ENCODE measurements around the gene SMC5.
"Not testable (repeated sequence)": the region's sequence is repeated elsewhere in the genome, so short reads cannot be mapped to it uniquely, and the experiment has no call there.

Gene SMC5

DNA sequence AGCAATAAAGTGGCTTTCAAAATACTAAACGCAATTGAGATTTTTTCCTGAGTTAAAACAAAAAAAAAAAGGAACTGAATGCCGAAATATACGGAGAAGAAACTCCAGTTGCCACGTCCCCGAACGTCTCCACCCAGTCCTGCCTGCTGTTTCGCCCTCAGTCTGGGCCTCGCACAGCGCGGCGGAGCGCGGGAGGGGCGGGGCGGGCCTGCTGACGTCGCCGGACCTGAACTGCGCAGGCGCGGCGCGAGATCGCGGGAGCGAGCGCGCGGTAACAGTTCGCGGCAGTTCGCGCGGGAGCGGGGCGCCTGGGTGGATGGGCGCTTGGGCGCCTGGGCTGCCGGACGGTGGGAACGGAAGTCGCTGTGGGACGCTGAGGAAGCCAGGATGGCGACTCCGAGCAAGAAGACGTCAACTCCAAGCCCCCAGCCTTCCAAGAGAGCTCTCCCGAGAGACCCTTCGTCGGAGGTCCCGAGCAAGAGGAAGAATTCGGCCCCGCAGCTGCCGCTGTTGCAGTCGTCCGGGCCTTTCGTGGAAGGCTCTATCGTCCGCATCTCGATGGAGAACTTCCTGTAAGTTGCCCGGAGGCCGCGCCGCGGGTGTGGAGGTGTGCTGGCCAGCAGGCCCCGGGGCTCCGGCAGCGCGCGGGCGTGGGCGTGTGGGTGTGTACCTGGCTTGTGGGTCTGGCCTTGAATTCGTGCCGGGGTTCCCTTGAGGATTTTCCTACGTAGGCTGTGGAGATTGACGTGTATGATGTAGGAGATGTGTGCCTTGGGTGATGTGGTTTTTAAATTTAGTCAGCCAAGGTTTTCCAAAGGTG lies at the start of gene SMC5:
Gene SMC5, plus strand, starts transcription at position 287 of the 820 bp plus-strand sequence. Its CDS starts 101 bp downstream, at position 388.
- DNase-seq: peak; percentile 85

DNA sequence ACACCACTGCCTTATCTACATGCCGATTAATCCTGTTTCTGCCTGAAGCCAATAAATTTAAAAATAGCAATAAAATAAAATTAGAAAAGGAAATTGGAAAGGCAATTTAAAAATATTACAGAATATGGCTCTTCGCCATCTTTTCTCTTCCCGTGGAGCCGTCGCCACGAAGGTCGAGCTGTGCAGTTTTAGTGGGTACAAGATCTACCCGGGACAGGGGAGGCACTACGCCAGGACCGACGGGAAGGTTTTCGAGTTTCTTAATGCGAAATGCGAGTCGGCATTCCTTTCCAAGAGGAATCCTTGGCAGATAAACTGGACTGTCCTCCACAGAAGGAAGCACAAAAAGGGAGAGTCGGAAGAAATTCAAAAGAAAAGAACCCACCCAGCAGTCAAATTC lies 41.7 kb upstream of the SMC5 start:
- DNase-seq: no peak

DNA sequence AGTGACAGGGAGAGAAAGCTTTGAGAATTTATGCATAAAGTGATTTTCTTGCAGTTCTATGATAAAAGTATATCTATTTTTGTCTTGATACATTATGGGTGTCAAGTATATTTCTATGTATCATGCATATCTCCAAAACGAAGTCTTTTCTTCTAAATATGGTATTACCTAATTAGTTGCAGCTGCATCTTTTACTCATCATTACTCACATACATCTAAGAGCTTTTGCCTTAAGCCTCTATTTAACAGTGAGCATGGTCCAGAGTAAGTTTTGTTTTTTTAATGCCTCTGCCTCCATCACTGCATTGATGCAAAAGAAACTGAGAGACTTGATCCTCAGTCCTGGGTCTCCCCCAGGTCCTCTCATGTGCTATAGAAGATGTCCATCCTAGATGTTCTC lies 40.0 kb upstream of the SMC5 start:
- no peak for DNase-seq

DNA sequence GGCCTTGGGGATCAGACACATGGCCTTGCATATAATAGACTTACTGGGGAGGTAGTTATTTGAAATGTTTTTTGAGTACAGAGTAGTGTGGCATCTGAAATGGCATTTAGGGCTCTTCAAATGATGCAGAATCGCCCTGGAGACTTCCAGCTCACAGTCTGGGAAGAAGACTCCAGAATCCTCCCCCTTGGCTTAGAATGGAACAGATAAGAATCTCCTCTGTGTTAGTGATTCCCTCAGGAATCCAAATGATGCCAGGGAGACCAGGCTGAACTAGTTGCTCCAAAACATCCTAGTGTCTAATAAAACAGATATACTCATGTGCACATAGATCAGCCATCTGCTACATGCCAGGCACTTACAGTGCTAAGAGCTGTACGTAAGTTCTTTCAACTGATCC lies 38.6 kb upstream of the SMC5 start:
- no peak for DNase-seq

DNA sequence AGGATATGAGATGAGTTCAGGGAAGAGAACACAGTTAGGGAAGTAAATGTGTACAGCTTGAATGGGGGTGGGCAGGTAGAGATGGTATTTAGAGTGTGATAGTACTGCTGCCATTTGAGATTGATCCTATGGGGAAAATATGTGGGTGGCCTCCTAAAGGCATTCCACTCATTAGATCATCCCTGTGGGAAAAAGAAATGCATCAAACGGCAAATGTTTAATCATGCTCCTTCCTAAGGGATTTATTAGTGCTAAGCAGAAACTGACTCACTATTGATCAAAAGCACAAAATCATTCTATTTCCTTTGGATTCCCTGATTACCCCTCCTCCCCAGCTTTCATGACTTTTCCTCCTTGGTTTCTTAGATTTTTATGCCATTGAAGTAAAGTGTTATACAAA lies 36.4 kb upstream of the SMC5 start:
- DNase-seq: no peak

DNA sequence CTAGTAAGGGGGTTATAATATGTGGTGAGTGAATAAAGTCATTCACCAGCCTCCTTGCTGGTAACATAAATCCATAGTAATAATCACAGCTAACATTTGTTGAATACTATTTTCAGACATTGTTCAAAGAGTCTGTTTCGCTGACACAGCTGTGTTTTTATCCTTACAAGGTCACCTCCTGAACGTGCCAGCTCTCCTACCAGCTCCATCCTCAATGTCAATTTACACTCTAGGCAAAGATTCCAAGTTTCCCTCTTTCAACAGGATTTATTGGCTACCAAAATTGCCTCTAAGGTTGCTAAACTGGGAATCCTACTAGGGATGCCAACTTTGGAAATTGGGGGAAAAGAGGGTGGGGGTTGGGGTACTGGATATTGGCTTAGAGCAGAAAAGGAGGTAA lies 30.7 kb upstream of the SMC5 start:
- no peak for DNase-seq

DNA sequence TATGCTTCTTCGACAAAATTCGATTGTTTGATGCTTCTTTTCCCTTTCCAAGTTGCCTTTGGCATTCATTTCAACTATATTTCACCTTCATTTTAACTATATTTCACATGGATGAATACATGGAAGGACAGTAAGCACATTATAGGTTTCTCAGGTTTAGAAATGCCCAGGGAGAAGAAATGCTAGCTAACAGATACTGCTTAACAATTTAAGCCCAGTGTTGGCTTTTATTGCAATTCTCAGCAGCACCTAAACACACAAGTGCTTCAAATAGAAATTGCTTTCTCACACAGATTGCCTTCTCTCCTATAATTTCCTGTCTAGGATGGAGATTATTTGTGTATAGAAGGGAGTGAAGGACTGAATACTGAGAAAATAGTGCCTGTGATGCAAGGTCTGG lies 30.2 kb upstream of the SMC5 start:
- DNase-seq: no peak

DNA sequence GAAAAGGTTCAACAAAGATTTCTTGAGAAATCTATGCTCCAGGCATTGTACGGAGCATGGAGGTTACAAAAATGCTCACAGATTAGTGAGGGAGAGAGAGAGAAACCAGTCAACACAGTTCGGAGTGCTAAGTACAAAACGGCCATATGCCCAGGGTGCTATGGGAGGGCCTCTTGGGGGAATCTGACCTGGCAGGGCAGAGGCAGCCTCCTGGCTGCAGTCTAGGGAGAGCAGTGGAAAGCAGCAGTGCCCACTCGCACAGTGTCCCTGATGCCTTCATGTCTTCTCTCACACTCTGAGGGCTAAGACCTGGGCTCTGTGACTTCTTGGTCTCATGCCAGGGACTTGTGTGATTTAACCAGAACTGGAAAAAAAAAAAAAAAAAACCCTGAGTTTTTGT lies 29.8 kb upstream of the SMC5 start:
- no peak for DNase-seq

DNA sequence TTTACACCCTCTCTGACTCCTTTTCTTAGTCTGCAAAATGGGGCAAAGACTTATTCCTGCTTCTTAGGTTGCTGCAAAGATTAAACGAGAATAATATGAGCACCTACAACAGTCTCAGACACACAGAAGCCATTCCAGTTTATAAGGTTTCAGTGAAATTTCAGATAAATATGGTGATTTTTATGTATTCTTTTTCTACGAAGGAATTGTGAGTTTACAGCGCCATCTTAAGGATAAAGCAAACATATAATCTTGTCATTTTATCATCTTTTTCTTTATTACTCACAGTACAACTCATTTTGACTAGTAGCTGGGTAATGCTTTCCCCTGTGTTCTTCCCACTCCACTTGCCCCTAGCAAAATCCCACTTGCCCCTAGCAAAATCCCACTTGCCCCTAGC lies 29.2 kb upstream of the SMC5 start:
- no peak for DNase-seq

DNA sequence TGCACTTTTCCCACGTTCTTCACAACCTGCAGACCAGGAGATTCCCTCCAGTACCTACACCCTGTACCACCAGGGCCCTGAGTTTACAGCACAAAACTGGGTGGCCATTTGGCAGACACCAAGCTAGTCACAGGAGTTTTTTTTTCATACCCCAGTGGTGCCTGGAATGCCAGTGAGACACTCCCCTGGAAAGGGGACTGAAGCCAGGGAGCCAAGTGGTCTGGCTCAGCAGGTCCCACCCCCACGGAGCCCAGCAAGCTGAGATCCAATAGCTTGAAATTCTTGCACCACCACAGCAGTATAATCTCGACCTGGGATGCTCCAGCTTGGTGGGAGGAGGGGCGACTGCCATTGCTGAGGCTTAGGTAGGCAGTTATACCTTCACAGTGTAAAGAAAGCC lies 26.3 kb upstream of the SMC5 start:
- DNase-seq: no peak

DNA sequence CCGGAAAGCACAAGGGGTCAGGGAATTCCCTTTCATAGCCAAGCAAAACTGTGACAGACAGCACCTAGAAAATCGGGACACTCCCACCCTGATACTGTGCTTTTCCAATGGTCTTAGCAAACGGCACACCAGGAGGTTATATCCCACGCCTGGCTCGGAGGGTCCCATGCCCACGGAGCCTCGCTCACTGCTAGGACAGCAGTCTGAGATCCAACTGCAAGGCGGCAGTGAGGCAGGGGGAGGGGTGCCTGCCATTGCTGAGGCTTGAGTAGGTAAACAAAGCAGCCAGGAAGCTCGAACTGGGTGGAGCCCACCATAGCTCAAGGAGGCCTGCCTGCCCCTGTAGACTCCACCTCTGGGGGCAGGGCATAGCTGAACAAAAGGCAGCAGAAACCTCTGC lies 24.6 kb upstream of the SMC5 start:
- not testable (repeated sequence) for DNase-seq

DNA sequence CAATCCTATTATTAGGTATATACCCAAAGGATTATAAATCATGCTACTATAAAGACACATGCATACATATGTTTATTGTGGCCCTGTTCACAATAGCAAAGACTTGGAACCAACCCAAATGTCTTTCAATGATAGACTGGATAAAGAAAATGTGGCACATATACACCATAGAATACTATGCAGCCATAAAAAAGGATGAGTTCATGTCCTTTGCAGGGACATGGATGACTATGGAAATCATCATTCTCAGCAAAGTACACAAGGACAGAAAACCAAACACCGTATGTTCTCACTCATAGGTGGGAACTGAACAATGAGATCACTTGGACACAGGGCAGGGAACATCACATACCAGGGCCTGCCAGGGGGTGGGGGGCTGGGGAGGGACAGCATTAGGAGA lies 12.8 kb upstream of the SMC5 start:
- DNase-seq: not testable (repeated sequence)

DNA sequence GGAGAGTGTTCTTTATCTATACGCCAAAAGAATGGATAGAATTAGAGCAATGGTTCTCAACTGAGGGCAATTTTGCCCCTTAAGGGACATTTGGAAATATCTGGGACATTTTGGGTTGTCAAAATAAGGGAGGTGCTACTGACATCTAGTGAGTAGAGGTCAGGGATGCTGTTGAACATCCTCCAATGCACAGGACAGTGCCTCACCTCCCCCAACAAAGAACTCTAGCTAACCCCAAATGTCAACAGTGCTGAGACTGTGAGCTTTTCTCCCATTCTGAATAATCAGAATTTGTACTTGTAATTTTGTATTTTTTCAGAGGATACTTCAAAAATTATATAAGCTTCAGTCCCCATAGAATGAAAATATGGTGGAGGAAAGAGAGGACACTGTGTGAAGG lies 8.6 kb upstream of the SMC5 start:
- DNase-seq: no peak

DNA sequence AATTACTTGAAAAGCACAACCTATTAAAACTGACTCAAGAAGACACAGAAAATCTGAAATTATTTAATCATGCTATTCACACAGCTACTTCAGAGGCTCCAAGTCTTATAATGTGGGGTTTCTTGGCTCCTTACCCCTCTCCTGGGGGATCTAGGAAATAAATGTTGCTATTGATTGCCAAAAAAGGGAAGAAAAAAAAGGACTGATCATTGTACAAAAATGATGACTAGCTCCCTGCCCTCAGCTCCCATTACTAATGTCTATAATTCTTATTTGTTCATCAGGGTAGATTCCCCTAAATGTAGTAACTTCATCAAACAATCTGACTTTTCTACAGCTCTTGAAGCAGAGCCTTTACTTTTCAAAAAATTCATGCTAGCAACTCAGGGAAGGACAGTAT lies 3.3 kb upstream of the SMC5 start:
- no peak for DNase-seq

DNA sequence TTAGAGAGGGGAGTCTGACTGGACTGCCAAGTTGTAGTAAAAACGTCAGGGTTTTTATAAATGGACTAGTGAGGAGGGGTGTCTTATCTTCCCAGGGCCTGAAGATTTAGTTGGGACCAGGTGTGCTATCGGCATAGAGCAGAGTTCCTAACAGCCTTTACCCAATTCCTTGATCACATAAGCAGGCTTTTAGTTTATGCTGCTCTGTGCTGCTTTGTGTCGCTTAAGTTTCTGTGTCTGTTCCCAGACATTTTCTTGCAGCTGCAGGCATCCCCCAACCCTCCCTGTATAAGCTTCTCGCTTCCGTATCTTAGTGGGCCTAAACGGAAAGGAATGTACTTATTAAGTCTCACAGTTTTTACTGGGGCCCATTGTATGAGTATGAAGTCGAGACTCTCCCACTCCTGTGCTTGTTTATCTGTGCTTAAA lies 2.6 kb upstream of the SMC5 start:
- no peak for DNase-seq

DNA sequence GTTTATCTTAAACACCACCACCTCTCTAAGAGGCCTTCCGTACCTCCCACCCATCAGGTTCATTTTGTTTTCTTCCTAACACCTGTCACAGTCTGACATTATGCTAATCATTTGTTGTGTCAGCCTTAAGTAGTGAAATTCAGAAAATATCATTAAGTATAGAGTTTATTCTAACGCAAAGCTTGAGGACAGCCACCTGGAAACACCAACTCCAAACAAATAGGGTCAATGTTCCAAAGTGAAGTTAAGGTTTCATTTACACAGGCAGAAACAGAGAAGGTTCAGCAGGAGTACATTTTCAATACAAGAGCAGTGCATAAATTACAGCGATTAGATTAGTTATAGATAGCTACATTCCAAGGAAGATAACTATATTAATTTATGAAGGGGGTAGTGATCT lies 1.3 kb upstream of the SMC5 start:
- DNase-seq: no peak

DNA sequence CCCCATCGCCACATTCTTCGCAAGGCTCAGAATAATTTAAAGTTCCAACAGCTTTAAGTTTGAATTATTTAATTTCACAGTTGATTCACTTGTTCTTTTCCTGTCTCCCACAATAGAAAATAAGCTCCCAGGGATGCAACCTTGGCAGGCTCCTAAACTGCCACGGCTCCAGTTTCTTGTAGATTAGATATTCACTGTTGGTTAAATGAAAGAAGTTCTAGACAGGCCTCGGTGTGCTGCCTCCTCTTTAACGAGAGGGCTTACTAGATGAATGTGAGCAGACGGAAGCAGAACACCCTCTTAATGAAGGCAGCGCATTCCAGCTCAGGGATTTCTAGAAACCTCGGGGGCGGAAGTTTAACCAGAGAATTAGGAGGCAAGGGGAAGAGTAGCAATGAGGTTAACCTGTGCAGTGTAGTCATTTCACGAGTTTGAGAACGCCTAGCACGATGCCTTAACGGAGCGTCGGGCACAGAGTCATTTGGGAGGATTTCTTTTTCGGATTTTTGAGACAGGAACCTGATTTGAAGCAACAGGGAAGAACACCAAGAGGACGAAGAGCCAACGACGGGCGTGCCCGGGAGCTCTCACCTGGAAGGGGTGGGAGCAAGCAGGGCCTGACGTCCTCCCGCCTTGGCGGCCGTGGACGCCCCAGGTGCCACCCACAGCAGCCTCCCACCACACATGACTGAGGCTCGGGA lies 637 bp upstream of the SMC5 start:
- DNase-seq: no peak

DNA sequence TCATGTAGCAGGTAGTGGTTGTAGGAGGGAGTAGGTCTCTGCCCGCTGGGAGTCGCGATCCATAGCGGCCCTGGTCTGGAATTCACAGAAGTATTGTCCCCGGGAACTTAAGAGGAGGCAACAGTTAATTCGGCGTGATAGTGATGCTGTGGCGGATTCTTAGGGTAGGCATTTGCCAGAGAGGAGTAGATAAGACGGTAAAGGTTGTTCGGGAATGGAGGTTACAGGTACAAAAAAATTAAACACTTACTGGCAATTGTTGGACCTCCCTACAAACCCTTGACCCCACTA lies 679 bp downstream of the SMC5 start:
- DNase-seq: no peak

DNA sequence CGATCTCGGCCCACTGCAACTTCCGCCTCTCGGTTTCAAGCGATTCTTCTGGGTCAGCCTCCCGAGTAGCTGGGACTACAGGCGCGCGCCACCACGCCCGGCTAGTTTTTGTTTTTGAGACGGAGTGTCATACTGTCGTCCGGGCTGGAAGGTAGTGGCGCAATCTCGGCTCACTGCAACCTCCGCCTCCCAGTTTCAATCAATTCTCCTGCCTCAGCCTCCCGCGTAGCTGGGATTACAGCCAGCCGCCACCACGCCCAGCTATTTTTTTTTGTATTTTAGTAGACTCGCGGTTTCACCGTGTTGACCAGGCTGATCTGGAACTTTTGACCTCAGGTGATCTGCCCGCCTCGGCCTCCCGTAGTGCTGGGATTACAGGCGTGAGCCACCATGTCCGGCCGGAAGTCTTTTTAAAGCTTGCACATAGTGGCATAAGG lies 1.2 kb downstream of the SMC5 start:
- DNase-seq: no peak

DNA sequence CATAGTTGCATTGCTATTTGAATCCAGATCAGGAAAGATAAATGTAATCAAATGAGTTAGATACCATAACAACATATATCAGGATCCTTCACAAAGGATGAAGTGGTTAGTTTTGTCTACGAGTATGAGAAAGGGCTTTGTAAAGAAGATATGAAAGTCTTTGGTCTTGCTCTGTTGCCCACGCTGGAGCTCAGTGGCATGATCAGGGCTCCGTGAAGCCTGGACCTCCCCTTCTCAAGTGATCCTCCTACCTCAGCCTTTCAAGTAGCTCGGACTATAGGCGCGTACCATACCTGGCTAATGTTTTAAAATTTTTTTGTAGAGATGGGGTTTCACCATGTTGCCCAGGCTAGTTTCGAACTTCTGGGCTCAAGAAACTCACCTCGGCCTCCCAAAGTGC lies 1.8 kb downstream of the SMC5 start:
- DNase-seq: no peak

DNA sequence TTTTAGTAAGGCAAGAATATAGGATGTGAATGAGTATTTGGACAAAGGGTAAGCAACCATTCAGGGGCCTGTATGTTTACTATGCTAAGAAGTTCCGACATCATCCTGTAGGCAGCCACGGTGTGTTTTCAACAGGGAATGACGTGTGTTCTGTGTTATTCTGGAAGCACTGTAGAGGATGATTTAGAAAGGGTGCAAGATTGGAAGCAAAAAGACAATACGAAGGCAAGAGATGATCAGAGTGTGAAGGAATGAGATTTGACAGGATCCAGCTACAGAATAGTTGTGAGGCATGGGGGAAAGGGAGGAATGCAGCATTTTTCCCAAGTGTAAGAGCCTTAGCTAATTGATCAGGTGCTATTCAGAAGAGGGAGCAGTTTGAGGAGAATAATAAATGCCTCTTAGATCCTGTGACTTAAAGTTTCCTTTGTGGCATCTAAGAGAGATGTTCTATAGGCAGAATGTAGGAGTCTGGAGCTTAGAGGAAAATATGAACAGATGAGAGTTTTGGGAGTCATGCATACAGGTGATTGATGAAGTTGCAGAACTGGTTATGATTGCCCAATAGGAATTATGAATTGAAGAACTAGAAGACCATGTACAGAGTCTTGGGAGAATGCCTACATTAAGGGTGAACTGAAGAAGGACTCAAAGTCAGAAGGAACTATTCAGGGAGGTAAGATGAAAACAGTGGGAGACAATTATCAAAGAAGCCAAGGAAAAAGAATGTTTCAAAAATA lies 2.5 kb downstream of the SMC5 start:
- no peak for DNase-seq

DNA sequence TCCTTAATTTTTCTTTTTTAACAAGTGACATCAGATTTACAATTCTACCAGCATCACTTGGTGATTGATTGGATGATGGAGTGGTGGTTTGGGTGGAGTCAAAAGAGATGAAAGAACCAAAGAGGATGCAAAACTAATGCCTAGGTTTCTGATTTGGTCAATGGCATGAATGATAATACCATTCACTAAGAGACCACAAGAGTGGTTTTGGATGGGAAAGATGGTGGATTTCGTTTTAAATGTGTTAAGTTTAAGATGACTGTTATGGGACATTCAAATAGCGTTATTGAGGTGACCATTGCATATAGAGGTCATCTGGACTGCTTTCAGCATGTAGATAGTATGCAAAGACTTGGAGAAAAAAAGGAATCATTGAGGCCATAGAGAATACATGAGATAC lies 3.6 kb downstream of the SMC5 start:
- DNase-seq: no peak

DNA sequence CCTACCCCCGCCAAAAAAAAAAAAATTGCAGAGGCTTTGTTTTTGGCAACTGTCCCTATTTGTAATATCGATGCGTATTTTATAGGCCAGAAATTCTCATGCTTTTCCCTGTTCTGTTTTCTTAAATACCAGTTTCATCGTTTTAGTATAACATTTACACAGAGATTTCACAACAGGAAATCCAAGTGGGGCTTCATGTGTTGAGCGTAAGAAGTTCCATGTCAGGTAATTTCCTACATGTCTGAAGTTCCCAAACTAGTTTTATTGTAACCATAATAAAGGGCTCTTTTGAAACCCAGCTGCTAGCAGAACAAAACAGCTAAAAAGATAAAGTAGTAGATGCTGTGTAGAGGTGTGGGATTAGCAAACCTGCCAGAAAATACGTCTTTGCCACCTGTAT lies 4.2 kb downstream of the SMC5 start:
- DNase-seq: no peak

DNA sequence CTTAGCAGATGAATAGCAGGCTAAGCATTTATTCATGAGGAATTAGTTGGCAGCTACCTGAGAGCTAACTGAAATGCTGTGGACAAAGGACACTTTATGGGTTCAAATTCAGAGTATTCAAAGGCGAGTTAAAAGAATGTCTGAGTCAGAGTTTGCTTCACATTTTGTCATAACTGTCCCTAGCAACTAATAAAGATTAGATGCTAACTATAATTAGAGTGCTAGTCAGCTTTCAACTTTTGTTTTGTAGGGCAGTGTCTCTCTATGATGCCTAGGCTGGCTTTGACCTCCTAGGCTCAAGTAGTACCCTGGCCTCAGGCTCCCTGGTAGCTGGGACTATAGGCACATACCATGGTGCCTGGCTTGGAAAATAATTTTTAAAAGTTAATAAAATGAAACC lies 4.6 kb downstream of the SMC5 start:
- no peak for DNase-seq

Measured in stimulated activated CD4-positive, alpha-beta T cell treated with anti-CD3 and anti-CD28 coated beads, Interleukin-12 subunit alpha, Interleukin-12 subunit beta, amount 100 ng/mL, for 4 hours (primary cell).